GM10266 (cell line): ENCODE results near the gene MICOS13.

ENCODE experiments used
- DNase-seq: peaks from one replicate; pipeline ENCODE4 v3.0.0; 2012; ENCODE audit errors: extremely low spot score
- TF ChIP-seq, protein P1 (sequence below): IDR thresholded peaks from 2 replicates; pipeline ENCODE4 v1.5.1; 2012; ENCODE audit warnings: mild to moderate bottlenecking, low read depth; ENCODE audit not compliant: control insufficient read depth, insufficient read depth; ENCODE audit errors: missing control alignments

Gene MICOS13

DNA sequence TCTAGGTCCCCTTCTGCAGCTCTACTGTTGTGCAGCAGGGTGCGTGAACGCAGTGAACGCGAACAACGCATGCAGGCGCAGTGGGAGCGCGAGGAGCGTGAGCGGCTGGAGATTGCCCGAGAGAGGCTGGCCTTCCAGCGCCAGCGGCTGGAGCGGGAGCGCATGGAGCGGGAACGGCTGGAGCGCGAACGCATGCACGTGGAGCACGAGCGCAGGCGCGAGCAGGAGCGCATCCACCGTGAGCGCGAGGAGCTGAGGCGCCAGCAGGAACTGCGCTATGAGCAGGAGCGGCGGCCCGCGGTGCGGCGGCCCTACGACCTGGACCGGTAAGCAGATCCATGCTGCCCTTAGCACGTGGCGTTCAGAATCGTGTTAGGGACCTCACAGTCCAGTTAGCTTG lies 18.8 kb downstream of the MICOS13 start:
- TF ChIP-seq, protein P1, sequence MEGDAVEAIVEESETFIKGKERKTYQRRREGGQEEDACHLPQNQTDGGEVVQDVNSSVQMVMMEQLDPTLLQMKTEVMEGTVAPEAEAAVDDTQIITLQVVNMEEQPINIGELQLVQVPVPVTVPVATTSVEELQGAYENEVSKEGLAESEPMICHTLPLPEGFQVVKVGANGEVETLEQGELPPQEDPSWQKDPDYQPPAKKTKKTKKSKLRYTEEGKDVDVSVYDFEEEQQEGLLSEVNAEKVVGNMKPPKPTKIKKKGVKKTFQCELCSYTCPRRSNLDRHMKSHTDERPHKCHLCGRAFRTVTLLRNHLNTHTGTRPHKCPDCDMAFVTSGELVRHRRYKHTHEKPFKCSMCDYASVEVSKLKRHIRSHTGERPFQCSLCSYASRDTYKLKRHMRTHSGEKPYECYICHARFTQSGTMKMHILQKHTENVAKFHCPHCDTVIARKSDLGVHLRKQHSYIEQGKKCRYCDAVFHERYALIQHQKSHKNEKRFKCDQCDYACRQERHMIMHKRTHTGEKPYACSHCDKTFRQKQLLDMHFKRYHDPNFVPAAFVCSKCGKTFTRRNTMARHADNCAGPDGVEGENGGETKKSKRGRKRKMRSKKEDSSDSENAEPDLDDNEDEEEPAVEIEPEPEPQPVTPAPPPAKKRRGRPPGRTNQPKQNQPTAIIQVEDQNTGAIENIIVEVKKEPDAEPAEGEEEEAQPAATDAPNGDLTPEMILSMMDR, result no peak
- DNase-seq, result no peak

DNA sequence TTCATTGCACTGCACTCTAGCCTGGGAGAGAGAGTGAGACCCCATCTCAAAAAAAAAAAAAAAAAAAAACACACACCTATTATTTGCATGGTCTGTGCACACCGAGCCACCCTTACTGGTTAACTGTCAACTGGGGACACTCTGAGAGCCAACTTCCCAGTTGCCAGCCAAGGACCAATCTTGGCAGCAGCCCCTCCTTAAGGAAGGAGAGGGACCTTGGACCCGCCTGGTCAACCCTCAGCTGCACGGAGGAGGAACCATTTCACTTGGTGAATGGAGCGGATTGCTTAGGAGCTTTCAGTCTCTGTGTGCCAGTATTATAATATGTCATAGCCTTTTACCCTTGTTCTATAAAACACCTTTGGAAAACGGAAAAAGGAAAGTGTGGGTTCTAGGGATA lies 24.9 kb downstream of the MICOS13 start:
- TF ChIP-seq, protein P1, result no peak
- no peak for DNase-seq

DNA sequence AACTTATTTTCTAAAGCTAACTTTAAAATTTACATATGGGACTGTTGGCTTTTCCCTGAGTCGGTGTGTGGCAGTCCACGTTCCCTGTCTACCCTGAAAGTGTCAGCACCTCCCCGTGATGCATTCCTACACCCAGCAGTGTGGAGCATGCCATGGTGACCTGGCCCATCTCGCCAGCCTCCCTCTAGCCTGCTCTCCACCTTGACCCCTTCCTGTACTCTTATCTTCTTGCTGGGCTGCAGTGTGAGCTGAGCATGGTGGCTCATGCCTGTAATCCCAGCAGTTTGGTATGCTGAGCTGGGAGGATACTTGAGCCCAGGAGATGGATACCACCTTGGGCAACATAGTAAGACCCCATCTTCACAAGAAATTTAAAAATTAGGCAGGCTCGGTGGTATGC lies 25.4 kb downstream of the MICOS13 start:
- no peak for DNase-seq
- TF ChIP-seq, protein P1, result no peak

DNA sequence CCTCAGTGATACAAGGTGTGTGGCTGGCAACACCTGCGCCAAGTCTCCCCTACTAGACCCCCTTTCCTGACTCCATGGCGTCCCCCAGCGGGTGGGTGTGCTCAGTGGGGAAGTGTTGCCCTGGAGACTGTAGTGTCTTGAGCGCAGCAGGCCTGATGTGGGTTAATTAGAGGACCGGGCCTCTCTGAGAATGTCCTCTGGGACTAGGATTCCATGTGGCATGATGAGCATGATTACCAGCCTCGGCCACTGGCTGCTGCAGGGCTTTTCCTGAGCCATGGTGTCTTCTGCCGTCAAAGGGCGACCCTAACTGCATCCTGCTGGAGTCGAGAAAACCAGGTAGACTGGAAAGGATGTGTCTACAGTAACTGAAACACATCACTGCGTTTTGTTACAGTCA lies 28.1 kb downstream of the MICOS13 start:
- DNase-seq, result no peak
- TF ChIP-seq, protein P1, result no peak

DNA sequence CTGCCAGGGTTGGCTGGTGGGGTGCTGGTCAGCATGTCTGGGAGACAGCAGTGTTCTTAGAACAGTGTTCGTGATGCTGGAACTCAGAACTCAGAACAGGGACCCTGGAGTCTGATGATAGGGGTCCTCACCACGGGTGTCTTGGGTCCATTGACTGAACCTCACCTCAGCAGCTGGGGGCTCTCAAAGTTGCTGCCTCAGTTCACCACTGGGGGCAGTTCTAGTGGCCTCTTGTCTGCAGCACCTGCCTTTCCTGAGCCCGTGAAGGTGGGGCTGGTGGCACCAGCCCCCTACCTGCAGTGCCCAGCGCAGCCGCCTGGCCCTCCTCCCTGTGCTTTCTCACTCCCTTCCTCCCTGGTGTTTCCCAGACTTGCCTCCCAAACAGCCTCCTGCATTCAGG lies 29.0 kb downstream of the MICOS13 start:
- TF ChIP-seq, protein P1, result no peak
- no peak for DNase-seq

DNA sequence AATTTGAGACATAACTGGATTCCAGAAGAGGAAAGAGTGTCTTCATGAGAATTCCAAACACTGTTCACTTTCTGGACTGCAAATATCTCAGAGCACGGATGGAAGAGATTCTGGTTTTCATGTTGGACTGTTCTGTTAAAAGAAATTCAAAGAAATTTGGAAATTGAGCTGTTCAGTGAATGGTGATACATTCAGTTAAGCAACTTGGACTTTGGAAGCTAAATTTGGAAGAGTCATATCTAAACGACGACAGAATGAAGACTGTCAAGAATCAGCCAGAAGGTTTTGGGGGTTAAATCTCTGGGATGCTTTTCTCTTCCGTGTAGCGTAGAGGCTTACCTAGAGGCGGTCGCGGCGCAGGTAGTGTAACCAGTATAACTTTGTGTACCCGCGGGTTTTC lies 31.9 kb downstream of the MICOS13 start:
- TF ChIP-seq, protein P1, result no peak
- DNase-seq, result no peak

DNA sequence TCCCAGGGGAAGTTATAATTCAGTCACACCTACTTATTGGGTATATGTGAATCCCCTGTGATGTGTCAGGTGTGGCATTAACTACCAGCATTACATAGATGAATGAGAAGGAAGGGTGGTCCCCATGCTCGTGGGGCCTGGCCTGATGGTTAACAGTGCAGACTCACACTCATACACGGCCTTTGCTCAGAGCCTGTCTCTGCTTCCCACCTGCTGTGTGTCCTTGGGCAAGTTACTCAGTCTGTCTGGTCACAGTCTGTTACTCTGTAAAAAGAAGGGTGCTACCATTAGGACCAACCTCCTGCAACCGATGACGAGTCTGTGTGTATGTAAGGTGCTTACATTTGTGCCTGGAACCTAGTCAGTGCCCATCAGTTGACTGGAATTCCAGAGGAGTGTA lies 33.6 kb downstream of the MICOS13 start:
- TF ChIP-seq, protein P1, result no peak
- DNase-seq, result no peak

DNA sequence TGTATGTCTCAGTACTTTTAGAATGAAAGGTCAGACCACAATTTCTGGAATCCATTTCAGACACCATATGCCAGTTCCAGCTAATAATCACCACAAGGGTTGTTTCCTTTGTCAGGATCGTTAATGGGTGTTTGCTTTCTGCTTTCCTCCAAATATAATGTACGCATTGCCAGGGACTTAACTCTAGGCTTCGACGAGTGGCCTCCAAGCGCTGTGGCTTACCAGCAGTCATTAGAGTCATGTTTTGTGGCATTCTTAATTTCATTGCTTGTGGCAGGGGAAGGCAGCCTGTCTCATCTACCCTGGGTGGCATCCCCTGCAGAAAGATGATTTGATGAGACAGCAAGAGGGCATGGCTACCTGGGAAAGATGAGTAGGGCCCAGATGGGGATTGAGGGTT lies 34.9 kb downstream of the MICOS13 start:
- TF ChIP-seq, protein P1, result no peak
- DNase-seq, result no peak
